Activated naive CD4-positive, alpha-beta T cell treated with anti-CD3 and anti-CD28 coated beads, Interleukin-2, amount 50 U/mL, for 72 hours (primary cell): Measurements from ENCODE around the gene RPP30. TPM values are rescaled to one million over a fixed set of nuclear protein-coding genes. Genes with fewer than 3 reads are reported as not detected.

Experiments
- ATAC-seq, 2 donors: fragments of 150-1000 bp; cut with Tn5 transposase; 2 replicates each; pipeline ENCODE4 v1.10.0; 2021; ENCODE audit warnings: mild to moderate bottlenecking in 2 of 2, moderate library complexity in 2 of 2
- DNase-seq, 2 donors: peaks; one replicate each; pipeline ENCODE4 v3.0.0; 2021 to 2022; ENCODE audit warnings: low spot score in 2 of 2
- H3K27ac Mint-ChIP-seq, 2 donors: one replicate each; pipeline ENCODE4 v1.8.0; 2022; ENCODE audit warnings: mild to moderate bottlenecking in 2 of 2, mixed read lengths in 2 of 2
- H3K36me3 Mint-ChIP-seq, 2 donors: one replicate each; pipeline ENCODE4 v1.8.0; 2022; ENCODE audit warnings: mixed read lengths in 2 of 2
- H3K9me3 Mint-ChIP-seq, 2 donors: one replicate each; pipeline ENCODE4 v1.8.0; 2022; ENCODE audit warnings: mixed read lengths in 2 of 2
- total RNA-seq, 2 donors: library from RNA; stranded (reverse); gene quantifications; one replicate each; pipeline ENCODE4 v1.2.3, GENCODE V29; 2022

The RPP30 gene
- total RNA-seq: 100 to 1,000 TPM; 106 to 126 TPM

DNA sequence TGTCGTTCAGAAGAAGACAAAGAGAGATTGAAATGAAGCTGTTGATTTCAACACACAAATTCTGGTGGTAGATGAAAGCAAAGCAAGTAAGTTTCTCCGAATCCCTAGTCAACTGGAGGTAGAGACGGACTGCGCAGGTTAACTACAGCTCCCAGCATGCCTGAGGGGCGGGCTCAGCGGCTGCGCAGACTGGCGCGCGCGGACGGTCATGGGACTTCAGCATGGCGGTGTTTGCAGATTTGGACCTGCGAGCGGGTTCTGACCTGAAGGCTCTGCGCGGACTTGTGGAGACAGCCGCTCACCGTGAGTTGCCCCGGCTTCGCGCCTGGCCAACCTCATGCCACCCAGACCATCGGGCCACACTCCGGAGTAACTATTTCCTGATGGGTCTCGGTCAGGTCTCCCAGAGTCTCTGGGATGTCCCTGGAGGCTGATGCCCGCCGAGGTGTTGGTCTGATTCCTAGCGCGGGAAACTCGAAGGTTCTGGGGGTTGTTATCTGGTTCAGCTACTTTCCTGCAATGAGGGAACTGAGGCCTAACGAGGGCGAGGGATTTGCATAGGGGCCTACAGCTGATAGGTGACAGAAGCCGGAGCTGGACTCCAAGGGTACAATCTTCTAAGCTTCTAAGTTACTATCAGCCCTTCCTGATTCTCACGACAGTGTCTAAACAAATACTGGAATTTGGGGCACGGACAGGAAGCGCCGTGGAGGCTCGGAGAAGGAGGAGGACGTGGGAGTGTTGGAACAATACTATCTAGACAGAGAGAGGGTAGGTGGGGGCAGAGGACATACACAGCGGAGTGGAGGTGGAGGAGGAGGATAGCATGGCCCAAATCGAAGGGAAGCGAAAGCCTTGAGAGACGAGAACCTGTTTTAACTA lies at the start of gene RPP30:
Gene RPP30 (plus strand): TSS at position 209 of the 882 bp plus-strand sequence. CDS start 13 bp downstream, at position 222.
- H3K36me3 Mint-ChIP-seq: peaks cover 19 to 37% of the 10 kb centered on the region in 2 donors
- peaks cover 4 to 6% of the 10 kb centered on the region in 2 donors for H3K9me3 Mint-ChIP-seq
- peak within 1 kb of the TSS; percentile 99 to 100 for H3K27ac Mint-ChIP-seq
- DNase-seq (peak; percentile 81 to 87), ATAC-seq (peak; percentile 87 to 88)

DNA sequence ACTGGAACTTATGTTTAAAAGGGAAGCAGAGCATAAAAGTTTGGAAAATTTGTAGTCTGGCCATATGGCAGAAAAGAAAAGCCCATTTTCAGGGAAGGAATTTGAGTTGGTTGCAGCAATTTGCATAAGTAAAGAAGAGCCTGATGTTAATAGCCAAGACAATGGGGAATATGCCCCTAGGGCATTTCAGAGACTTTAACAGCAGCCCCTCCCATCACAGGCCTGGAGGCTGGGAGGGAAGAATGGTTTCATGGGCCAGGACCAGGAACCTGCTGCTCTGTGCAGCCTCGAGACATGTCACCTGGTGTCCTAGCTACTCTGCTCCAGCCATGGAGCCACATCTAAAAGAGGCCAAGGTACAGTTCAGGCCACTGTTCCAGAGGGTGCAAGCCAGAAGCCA lies 49.3 kb upstream of the RPP30 start:
- DNase-seq (no peak), ATAC-seq (no peak)

GRCh38 chr10:90832111-90832510 lies 39.7 kb upstream of the RPP30 start:
- H3K9me3 Mint-ChIP-seq: no peaks in the 10 kb centered on the region

More for the DNA sequence above, 49.3 kb upstream of the RPP30 start:
- Mint-ChIP-seq H3K9me3 (peaks cover 7 to 9% of the 10 kb centered on the region in 2 donors), H3K36me3 (peaks cover 0 to 10% of the 10 kb centered on the region in 2 donors), H3K27ac (no peak overlapping the region)

GRCh38 chr10:90834326-90834725 lies 37.4 kb upstream of the RPP30 start:
- no peaks in the 10 kb centered on the region for H3K9me3 Mint-ChIP-seq
- H3K36me3 Mint-ChIP-seq: no peaks in the 10 kb centered on the region
- H3K27ac Mint-ChIP-seq: no peak overlapping the region
- ATAC-seq (no peak), DNase-seq (no peak)

More at GRCh38 chr10:90832111-90832510, 39.7 kb upstream of the RPP30 start:
- DNase-seq: no peak
- ATAC-seq: no peak
- Mint-ChIP-seq H3K27ac (no peak overlapping the region), H3K36me3 (no peaks in the 10 kb centered on the region)

DNA sequence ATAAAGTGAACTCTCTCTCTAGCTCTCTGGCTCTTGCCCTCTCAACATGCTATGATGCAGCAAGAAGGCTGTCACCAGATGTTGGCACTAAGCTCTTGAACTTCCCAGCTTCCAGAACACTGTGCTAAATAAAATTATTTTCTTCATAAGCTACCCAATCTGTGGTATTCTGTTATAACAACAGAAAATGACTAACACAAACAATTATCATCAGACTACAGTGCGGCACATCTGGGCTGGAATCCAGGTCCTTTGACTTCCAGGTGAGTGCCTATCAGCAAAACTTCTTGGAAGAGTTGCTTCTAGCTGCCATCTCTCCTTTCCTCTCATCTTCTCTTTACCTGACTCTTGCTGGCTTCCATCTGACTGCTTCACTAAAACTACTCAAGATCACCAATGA lies 34.3 kb upstream of the RPP30 start:
- no peak for ATAC-seq
- H3K9me3 Mint-ChIP-seq: no peaks in the 10 kb centered on the region

DNA sequence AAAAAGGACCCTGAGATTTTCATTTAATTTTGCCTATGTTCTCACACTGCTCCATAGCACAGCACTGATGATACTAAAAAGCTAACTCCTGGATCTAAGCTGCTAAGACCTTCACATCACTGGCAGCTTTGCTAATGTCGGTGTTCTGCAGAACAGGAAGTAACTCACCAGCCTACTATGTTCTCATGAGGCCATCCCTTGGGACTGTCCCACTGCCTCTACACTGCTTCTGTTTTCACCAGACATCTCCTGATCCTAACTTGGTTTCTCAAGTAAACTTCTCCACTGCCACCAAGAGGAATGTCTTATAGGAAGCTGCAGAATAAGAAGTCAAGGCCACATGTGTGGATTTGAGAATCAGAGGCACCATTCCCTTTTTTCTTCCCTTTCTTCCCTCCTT lies 29.0 kb upstream of the RPP30 start:
- no peaks in the 10 kb centered on the region for H3K36me3 Mint-ChIP-seq
- DNase-seq (no peak), ATAC-seq (no peak)
- no peak overlapping the region for H3K27ac Mint-ChIP-seq
- H3K9me3 Mint-ChIP-seq: no peaks in the 10 kb centered on the region

More for the DNA sequence above, 34.3 kb upstream of the RPP30 start:
- no peaks in the 10 kb centered on the region for H3K36me3 Mint-ChIP-seq
- no peak for DNase-seq
- H3K27ac Mint-ChIP-seq: no peak overlapping the region

DNA sequence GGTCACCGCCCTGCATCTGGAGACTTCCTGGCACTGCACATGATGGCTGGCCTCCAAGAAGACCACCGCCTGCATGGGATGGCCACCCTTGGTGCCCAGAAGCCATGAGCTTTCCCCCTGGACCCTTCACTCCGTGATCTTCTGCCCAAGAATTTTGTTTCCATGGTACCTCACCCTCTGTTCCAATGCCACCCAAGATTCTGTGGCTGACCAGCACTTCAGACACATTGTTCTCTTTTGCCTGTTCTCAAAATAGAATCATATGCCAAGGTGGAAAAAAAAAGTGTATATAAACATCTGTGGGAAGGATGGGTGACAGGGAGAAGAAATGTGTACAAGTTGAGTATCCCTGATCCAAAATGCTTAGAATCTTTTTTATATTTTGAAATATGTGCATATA lies 26.0 kb upstream of the RPP30 start:
- H3K27ac Mint-ChIP-seq: no peak overlapping the region
- peaks cover 6% of the 10 kb centered on the region in 2 donors for H3K9me3 Mint-ChIP-seq
- H3K36me3 Mint-ChIP-seq: peaks cover 4 to 7% of the 10 kb centered on the region in 2 donors
- no peak for ATAC-seq
- DNase-seq: no peak

GRCh38 chr10:90846746-90847145 lies 25.0 kb upstream of the RPP30 start:
- DNase-seq (no peak), ATAC-seq (no peak)
- Mint-ChIP-seq H3K27ac (no peak overlapping the region), H3K9me3 (peaks cover 9 to 10% of the 10 kb centered on the region in 2 donors), H3K36me3 (peaks cover 11 to 14% of the 10 kb centered on the region in 2 donors)

DNA sequence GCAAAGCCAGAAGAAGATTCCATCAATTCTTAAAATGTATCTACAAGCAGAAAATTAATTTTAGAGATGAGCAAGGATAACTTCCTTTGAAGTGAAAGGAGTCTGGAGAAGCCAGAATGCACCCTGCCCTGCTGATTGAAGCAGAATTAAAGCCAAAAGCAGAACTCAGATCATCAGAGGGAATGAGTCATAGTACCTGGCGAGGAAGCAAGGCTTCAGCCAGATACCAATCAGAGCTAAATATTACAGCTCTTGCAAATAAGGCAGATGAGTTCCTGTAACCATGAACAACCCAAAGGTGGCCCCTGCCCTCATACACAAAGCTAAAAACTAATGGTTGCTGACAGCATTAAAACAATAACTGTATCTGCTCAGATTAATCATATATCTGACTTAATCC lies 24.3 kb upstream of the RPP30 start:
- ATAC-seq (peak in 1 of 2 donors; percentile 83), DNase-seq (no peak)
- Mint-ChIP-seq H3K9me3 (peaks cover 9 to 10% of the 10 kb centered on the region in 2 donors), H3K27ac (no peak overlapping the region), H3K36me3 (peaks cover 11 to 17% of the 10 kb centered on the region in 2 donors)

GRCh38 chr10:90849956-90850749 lies 21.6 kb upstream of the RPP30 start:
- no peak for DNase-seq
- ATAC-seq: peak; percentile 50 to 51
- Mint-ChIP-seq H3K27ac (peak overlapping the region in 1 of 2 donors; percentile 9), H3K36me3 (peaks cover 11 to 17% of the 10 kb centered on the region in 2 donors), H3K9me3 (peaks cover 9 to 10% of the 10 kb centered on the region in 2 donors)

DNA sequence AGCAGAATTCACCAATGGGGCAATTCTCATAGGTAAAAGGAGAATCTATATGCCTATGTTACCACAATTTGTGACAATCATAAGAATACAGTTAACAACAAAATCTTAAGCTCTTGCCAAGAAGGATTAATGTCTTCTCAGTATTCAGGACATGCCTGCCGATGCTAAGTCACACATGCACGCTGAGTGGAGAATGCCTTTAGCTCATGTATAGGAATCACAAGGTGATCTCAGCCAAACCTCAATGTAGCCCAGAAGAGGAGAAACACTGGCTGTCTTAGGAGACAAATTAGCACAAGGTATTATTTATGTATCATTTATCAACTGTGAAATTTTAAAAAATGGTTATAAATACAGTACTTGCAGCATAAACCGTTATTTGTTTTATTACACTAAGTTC lies 16.6 kb upstream of the RPP30 start:
- DNase-seq (no peak), ATAC-seq (no peak)
- Mint-ChIP-seq H3K27ac (no peak overlapping the region), H3K36me3 (peaks cover 10 to 17% of the 10 kb centered on the region in 2 donors), H3K9me3 (peaks cover 9 to 10% of the 10 kb centered on the region in 2 donors)

DNA sequence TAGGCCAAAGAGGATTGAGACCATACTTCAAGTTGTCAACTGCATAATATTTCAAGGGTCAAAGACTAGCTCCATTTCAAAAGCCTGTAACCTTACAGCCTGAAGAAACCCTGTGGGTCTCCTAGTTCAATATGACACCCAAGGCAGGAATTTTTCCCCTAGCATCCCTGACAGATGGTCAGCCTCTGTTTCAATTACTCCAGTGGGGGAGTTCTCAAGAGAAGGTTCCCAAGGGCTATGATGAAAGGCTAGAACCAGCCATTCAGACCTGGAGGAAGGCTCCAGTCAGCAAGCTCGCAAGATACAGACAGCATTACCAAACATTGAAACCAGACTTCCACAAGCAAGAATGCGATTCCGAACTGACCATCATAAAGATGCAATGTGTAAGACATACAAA lies 15.5 kb upstream of the RPP30 start:
- Mint-ChIP-seq H3K9me3 (no peaks in the 10 kb centered on the region), H3K27ac (no peak overlapping the region), H3K36me3 (peaks cover 0 to 7% of the 10 kb centered on the region in 2 donors)
- DNase-seq: no peak
- ATAC-seq: no peak

DNA sequence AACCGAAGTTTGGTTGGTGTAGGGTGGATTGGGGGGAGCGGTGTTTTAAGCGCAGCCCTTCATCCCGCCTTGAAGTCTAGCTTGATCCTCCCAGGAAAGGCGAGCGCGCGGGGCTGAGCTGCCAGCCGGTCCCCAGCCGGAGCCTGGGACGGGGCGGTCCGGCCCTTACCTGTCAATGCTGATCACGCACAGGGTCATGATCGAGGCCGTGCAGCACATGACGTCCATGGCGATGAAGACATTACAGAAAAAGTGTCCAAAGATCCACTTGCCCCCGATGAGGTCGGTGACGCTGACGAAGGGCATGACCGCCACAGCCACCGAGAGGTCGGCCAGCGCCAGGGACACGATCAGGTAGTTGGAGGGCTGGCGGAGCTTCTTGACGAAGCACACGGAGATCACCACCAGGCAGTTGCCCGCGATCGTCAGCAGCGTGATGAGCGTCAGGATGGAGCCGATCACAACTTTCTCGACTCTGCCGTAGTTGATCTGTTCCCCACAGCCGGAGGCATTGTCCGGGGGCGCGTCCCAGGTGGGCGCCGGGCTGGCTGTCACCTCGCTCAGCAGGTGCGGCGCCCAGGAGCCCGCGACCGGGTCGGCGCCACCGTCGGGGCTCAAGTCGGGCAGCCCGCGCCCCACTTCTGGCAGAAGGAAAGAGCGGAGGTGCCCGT lies 14.7 kb upstream of the RPP30 start:
- no peaks in the 10 kb centered on the region for H3K36me3 Mint-ChIP-seq
- DNase-seq: no peak
- ATAC-seq: peak; percentile 13 to 25
- no peak overlapping the region for H3K27ac Mint-ChIP-seq
- no peaks in the 10 kb centered on the region for H3K9me3 Mint-ChIP-seq

DNA sequence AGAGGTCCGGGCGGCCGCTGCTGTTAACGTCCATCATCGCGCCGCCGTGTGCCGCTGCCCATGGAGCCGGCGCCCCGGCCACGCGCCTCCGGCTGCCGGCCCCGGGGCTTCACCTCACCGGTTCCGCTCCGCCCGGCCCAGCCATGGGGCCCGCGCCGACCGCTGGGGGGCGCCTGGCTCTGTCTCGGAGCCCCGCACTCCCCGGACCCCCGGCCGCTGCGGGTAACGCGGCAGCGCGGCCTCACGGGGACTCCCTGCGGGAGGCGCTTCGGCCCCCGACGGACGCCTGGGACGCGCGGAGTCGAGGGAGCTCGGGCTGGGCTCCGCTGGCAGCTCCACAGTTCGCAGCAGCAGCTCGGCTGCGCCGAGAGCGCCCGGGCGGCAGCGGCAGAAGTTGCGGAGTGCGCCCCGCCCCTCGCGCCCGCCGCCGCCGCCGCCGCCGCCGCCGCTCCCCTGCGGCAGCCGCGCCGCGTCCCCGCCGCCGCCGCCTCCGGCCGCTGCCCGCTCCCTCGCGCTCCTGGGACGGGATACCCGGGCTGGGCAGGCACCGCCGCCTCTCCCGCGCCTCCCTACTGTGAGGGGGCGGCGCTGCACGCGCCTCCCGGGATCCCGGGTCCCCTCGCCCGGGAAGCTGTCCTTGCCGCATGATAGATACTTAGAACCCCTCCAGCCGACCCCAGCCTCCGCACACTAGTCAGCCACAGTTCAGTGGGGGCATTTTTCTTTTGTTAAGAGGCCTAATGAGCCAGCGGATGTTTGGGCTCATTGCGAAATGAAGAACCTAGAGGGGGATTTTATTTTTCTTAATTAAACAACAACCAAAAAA lies 13.9 kb upstream of the RPP30 start, which contains the start of gene HTR7:
Gene HTR7 (minus strand): TSS at position 405 of the 826 bp plus-strand sequence. CDS start 368 bp downstream, at position 37.
- Mint-ChIP-seq H3K9me3 (no peaks in the 10 kb centered on the region), H3K27ac (no peak within 1 kb of the TSS), H3K36me3 (no peaks in the 10 kb centered on the region)
- peak; percentile 68 to 73 for DNase-seq
- peak; percentile 90 for ATAC-seq

GRCh38 chr10:90858461-90858968 lies 13.3 kb upstream of the RPP30 start:
- DNase-seq: no peak
- Mint-ChIP-seq H3K36me3 (no peaks in the 10 kb centered on the region), H3K27ac (no peak overlapping the region), H3K9me3 (no peaks in the 10 kb centered on the region)
- no peak for ATAC-seq
